ENCODE measurements around the gene CREB5.
"Not testable (repeated sequence)": the region's sequence is repeated elsewhere in the genome, so short reads cannot be mapped to it uniquely, and the experiment has no call there.

CREB5 gene

GRCh38 chr7:28592861-28593260, 180.5 kb downstream of the CREB5 start:
- Mint-ChIP-seq H3K27ac (ENCODE audit: low read depth) (no peak overlapping the region), H3K4me1 (no peaks in the 10 kb centered on the region), H3K36me3 (ENCODE audit: insufficient read depth) (no peaks in the 10 kb centered on the region), H3K27me3 (no peaks in the 10 kb centered on the region), H3K9me3 (no peaks in the 10 kb centered on the region), H3K4me3 (no peak overlapping the region)
- ATAC-seq (replicated peaks; ENCODE audit: extremely low read depth, poor library complexity, severe bottlenecking) (no peak), DNase-seq (ENCODE audit: low spot score in 2 of 2) (no peak)

GRCh38 chr7:28595076-28595475, 182.8 kb downstream of the CREB5 start:
- H3K4me1 Mint-ChIP-seq, result no peaks in the 10 kb centered on the region
- no peak overlapping the region for H3K4me3 Mint-ChIP-seq
- H3K9me3 Mint-ChIP-seq, result no peaks in the 10 kb centered on the region
- no peak for ATAC-seq (replicated peaks; ENCODE audit: extremely low read depth, poor library complexity, severe bottlenecking)
- peaks cover 5% of the 10 kb centered on the region for H3K27me3 Mint-ChIP-seq
- H3K27ac Mint-ChIP-seq (ENCODE audit: low read depth), result no peak overlapping the region
- H3K36me3 Mint-ChIP-seq (ENCODE audit: insufficient read depth), result no peaks in the 10 kb centered on the region
- no peak for DNase-seq (ENCODE audit: low spot score in 2 of 2)

- Mint-ChIP-seq H3K27me3 (peaks cover 10% of the 10 kb centered on the region), H3K9me3 (no peaks in the 10 kb centered on the region), H3K4me1 (no peaks in the 10 kb centered on the region), H3K36me3 (ENCODE audit: insufficient read depth) (no peaks in the 10 kb centered on the region), H3K27ac (ENCODE audit: low read depth) (no peak overlapping the region), H3K4me3 (no peak overlapping the region)
- DNase-seq (ENCODE audit: low spot score in 2 of 2), result no peak
- no peak for ATAC-seq (replicated peaks; ENCODE audit: extremely low read depth, poor library complexity, severe bottlenecking)
Observed at GRCh38 chr7:28595801-28596200, 183.5 kb downstream of the CREB5 start.

GRCh38 chr7:28596245-28596935, 184.1 kb downstream of the CREB5 start:
- H3K27me3 Mint-ChIP-seq, result peaks cover 10% of the 10 kb centered on the region
- no peaks in the 10 kb centered on the region for H3K4me1 Mint-ChIP-seq
- H3K36me3 Mint-ChIP-seq (ENCODE audit: insufficient read depth), result no peaks in the 10 kb centered on the region
- ATAC-seq (replicated peaks; ENCODE audit: extremely low read depth, poor library complexity, severe bottlenecking), result no peak
- H3K4me3 Mint-ChIP-seq, result no peak overlapping the region
- H3K9me3 Mint-ChIP-seq, result no peaks in the 10 kb centered on the region
- no peak overlapping the region for H3K27ac Mint-ChIP-seq (ENCODE audit: low read depth)
- no peak for DNase-seq (ENCODE audit: low spot score in 2 of 2)

GRCh38 chr7:28597284-28597683, 185.0 kb downstream of the CREB5 start:
- Mint-ChIP-seq H3K27me3 (peaks cover 12% of the 10 kb centered on the region), H3K36me3 (ENCODE audit: insufficient read depth) (no peaks in the 10 kb centered on the region), H3K9me3 (no peaks in the 10 kb centered on the region), H3K4me1 (no peaks in the 10 kb centered on the region), H3K4me3 (no peak overlapping the region), H3K27ac (ENCODE audit: low read depth) (no peak overlapping the region)
- DNase-seq (ENCODE audit: low spot score in 2 of 2) (no peak), ATAC-seq (replicated peaks; ENCODE audit: extremely low read depth, poor library complexity, severe bottlenecking) (no peak)

- H3K36me3 Mint-ChIP-seq (ENCODE audit: insufficient read depth); ATAC-seq (replicated peaks; ENCODE audit: extremely low read depth, poor library complexity, severe bottlenecking): not testable (repeated sequence)
Observed at GRCh38 chr7:28598037-28598436, 185.7 kb downstream of the CREB5 start.

GRCh38 chr7:28598586-28598985, 186.3 kb downstream of the CREB5 start:
- peaks cover 25% of the 10 kb centered on the region for H3K27me3 Mint-ChIP-seq
- no peak overlapping the region for H3K27ac Mint-ChIP-seq (ENCODE audit: low read depth)
- no peaks in the 10 kb centered on the region for H3K36me3 Mint-ChIP-seq (ENCODE audit: insufficient read depth)
- H3K9me3 Mint-ChIP-seq, result no peaks in the 10 kb centered on the region
- no peaks in the 10 kb centered on the region for H3K4me1 Mint-ChIP-seq
- ATAC-seq (replicated peaks; ENCODE audit: extremely low read depth, poor library complexity, severe bottlenecking), result no peak
- no peak for DNase-seq (ENCODE audit: low spot score in 2 of 2)
- no peak overlapping the region for H3K4me3 Mint-ChIP-seq

More at GRCh38 chr7:28598037-28598436, 185.7 kb downstream of the CREB5 start:
- H3K27me3 Mint-ChIP-seq, result peaks cover 20% of the 10 kb centered on the region
- H3K4me3 Mint-ChIP-seq; H3K4me1 Mint-ChIP-seq; DNase-seq (ENCODE audit: low spot score in 2 of 2); H3K27ac Mint-ChIP-seq (ENCODE audit: low read depth); H3K9me3 Mint-ChIP-seq: not testable (repeated sequence)

- no peaks in the 10 kb centered on the region for H3K36me3 Mint-ChIP-seq (ENCODE audit: insufficient read depth)
- ATAC-seq (replicated peaks; ENCODE audit: extremely low read depth, poor library complexity, severe bottlenecking) (no peak), DNase-seq (ENCODE audit: low spot score in 2 of 2) (no peak)
- no peak overlapping the region for H3K27ac Mint-ChIP-seq (ENCODE audit: low read depth)
- H3K4me3 Mint-ChIP-seq, result no peak overlapping the region
- H3K4me1 Mint-ChIP-seq, result no peaks in the 10 kb centered on the region
- H3K9me3 Mint-ChIP-seq, result no peaks in the 10 kb centered on the region
- peaks cover 28% of the 10 kb centered on the region for H3K27me3 Mint-ChIP-seq
Observed at GRCh38 chr7:28599411-28599810, 187.1 kb downstream of the CREB5 start.

GRCh38 chr7:28602282-28602681, 190.0 kb downstream of the CREB5 start:
- H3K27me3 Mint-ChIP-seq, result peaks cover 37% of the 10 kb centered on the region
- H3K36me3 Mint-ChIP-seq (ENCODE audit: insufficient read depth), result no peaks in the 10 kb centered on the region
- no peak for DNase-seq (ENCODE audit: low spot score in 2 of 2)
- H3K9me3 Mint-ChIP-seq, result no peaks in the 10 kb centered on the region
- no peak overlapping the region for H3K4me3 Mint-ChIP-seq
- ATAC-seq (replicated peaks; ENCODE audit: extremely low read depth, poor library complexity, severe bottlenecking), result no peak
- H3K27ac Mint-ChIP-seq (ENCODE audit: low read depth), result no peak overlapping the region
- H3K4me1 Mint-ChIP-seq, result no peaks in the 10 kb centered on the region

GRCh38 chr7:28605427-28606085, 193.2 kb downstream of the CREB5 start:
- H3K4me3 Mint-ChIP-seq, result no peak overlapping the region
- H3K27me3 Mint-ChIP-seq, result peaks cover 60% of the 10 kb centered on the region
- ATAC-seq (replicated peaks; ENCODE audit: extremely low read depth, poor library complexity, severe bottlenecking) (no peak), DNase-seq (ENCODE audit: low spot score in 2 of 2) (no peak)
- H3K36me3 Mint-ChIP-seq (ENCODE audit: insufficient read depth), result no peaks in the 10 kb centered on the region
- no peaks in the 10 kb centered on the region for H3K9me3 Mint-ChIP-seq
- no peak overlapping the region for H3K27ac Mint-ChIP-seq (ENCODE audit: low read depth)
- H3K4me1 Mint-ChIP-seq, result no peaks in the 10 kb centered on the region

GRCh38 chr7:28606421-28606820, 194.1 kb downstream of the CREB5 start:
- Mint-ChIP-seq H3K27me3 (peaks cover 66% of the 10 kb centered on the region), H3K4me3 (no peak overlapping the region), H3K36me3 (ENCODE audit: insufficient read depth) (no peaks in the 10 kb centered on the region), H3K4me1 (no peaks in the 10 kb centered on the region), H3K9me3 (no peaks in the 10 kb centered on the region), H3K27ac (ENCODE audit: low read depth) (no peak overlapping the region)
- ATAC-seq (replicated peaks; ENCODE audit: extremely low read depth, poor library complexity, severe bottlenecking) (no peak), DNase-seq (ENCODE audit: low spot score in 2 of 2) (no peak)

GRCh38 chr7:28607855-28608193, 195.5 kb downstream of the CREB5 start:
- Mint-ChIP-seq H3K27ac (ENCODE audit: low read depth) (no peak overlapping the region), H3K9me3 (no peaks in the 10 kb centered on the region), H3K4me1 (no peaks in the 10 kb centered on the region), H3K36me3 (ENCODE audit: insufficient read depth) (no peaks in the 10 kb centered on the region), H3K27me3 (peaks cover 58% of the 10 kb centered on the region), H3K4me3 (no peak overlapping the region)
- DNase-seq (ENCODE audit: low spot score in 2 of 2), result no peak
- no peak for ATAC-seq (replicated peaks; ENCODE audit: extremely low read depth, poor library complexity, severe bottlenecking)

- H3K9me3 Mint-ChIP-seq, result no peaks in the 10 kb centered on the region
- no peaks in the 10 kb centered on the region for H3K4me1 Mint-ChIP-seq
- H3K36me3 Mint-ChIP-seq (ENCODE audit: insufficient read depth), result no peaks in the 10 kb centered on the region
- H3K27ac Mint-ChIP-seq (ENCODE audit: low read depth), result no peak overlapping the region
- H3K27me3 Mint-ChIP-seq, result peaks cover 54% of the 10 kb centered on the region
- no peak for ATAC-seq (replicated peaks; ENCODE audit: extremely low read depth, poor library complexity, severe bottlenecking)
- no peak for DNase-seq (ENCODE audit: low spot score in 2 of 2)
- no peak overlapping the region for H3K4me3 Mint-ChIP-seq
Observed at GRCh38 chr7:28608237-28608656, 195.9 kb downstream of the CREB5 start.

Data from central memory CD8-positive, alpha-beta T cell (primary cell).